A549 (cell line): ENCODE data around the gene CS. TPM values are rescaled to one million over a fixed set of nuclear protein-coding genes. Genes with fewer than 3 reads are reported as not detected.

Experiments used
- ATAC-seq, 2 experiments: fragments of 200-7000 bp in 1 of 2; fragments of >200 bp in 1 of 2; cut with Nextera tagmentation in 1 of 2; cut with Tn5 transposase in 1 of 2; 3 replicates each; pipeline versions ENCODE4 v1.8.0 to v1.9.1; 2018 to 2020; ENCODE audit warnings: mild to moderate bottlenecking in 1 of 2, moderate library complexity in 1 of 2
- CTCF ChIA-PET: fragments of 300-600 bp; sonication (Branson Sonifier 250); formaldehyde crosslinking; extraction: SDS; loops from one replicate; lab custom pipeline; 2021; ENCODE audit warnings: antibody characterized with exemption, inconsistent platforms; lab: Yijun Ruan, JAX
- POLR2A ChIA-PET: fragments of 350-600 bp; formaldehyde crosslinking; extraction: SDS; loops from one replicate; lab custom pipeline; 2021; ENCODE audit warnings: antibody characterized with exemption, inconsistent platforms; lab: Yijun Ruan, JAX
- DNase-seq, 2 experiments: peaks; one replicate each; pipeline versions ENCODE4 v3.0.0 to v3.0.0-alpha.2; 2011 to 2016; ENCODE audit warnings: low read depth in 1 of 2, low spot score in 1 of 2
- FAIRE-seq: peaks from 2 replicates; lab custom pipeline; 2011; peaks lifted over from hg19 to GRCh38; lab: Jason Lieb, UNC
- H3K27ac ChIP-seq, 2 experiments: fragments of >200 bp; sonication (Bioruptor Twin); formaldehyde crosslinking; 3 replicates each; pipeline ENCODE4 v1.5.1; 2016 to 2017
- H3K4me1 ChIP-seq: fragments of >200 bp; sonication (Bioruptor Twin); formaldehyde crosslinking; 3 replicates; pipeline ENCODE4 v1.6.1; 2016
- H3K4me2 ChIP-seq: fragments of >200 bp; sonication (Bioruptor Twin); formaldehyde crosslinking; 3 replicates; pipeline ENCODE4 v1.6.1; 2016
- H3K4me3 ChIP-seq: fragments of >200 bp; sonication (Bioruptor Twin); formaldehyde crosslinking; 3 replicates; pipeline ENCODE4 v1.5.1; 2016
- H3K9me3 ChIP-seq: fragments of >200 bp; sonication (Bioruptor Twin); formaldehyde crosslinking; 3 replicates; pipeline ENCODE4 v1.6.1; 2016
- CBX2 ChIP-seq: fragments of 200-600 bp; sonication (generic); IDR thresholded peaks from 2 replicates; pipeline ENCODE4 v1.6.1; 2016; ENCODE audit warnings: low read depth, mild to moderate bottlenecking, borderline replicate concordance
- CHD2 ChIP-seq: fragments of 150-350 bp; IDR thresholded peaks from 2 replicates; pipeline ENCODE4 v1.6.1; 2014; ENCODE audit warnings: low read length; ENCODE audit not compliant: partially characterized antibody
- EHMT2 ChIP-seq: fragments of 200-600 bp; sonication (generic); IDR thresholded peaks from 2 replicates; pipeline ENCODE4 v1.6.1; 2016; ENCODE audit warnings: antibody characterized with exemption, low read depth, mild to moderate bottlenecking, moderate library complexity
- EP300 ChIP-seq, 2 experiments: fragments of >200 bp; sonication (Bioruptor Twin); formaldehyde crosslinking; IDR thresholded peaks; 2 replicates in 1 of 2; 3 replicates in 1 of 2; pipeline ENCODE4 v1.6.1; 2016 to 2017
- FOSB ChIP-seq: fragments of 250-450 bp; sonication (Bioruptor Pico); IDR thresholded peaks from 2 replicates; pipeline ENCODE4 v1.5.0; 2020; ENCODE audit warnings: mild to moderate bottlenecking, moderate library complexity
- FOSL2 ChIP-seq, 2 experiments: fragments of 450-650 bp in 1 of 2; fragments of >200 bp in 1 of 2; sonication (Bioruptor Twin) in 1 of 2; formaldehyde crosslinking; IDR thresholded peaks; 2 replicates each; pipeline versions ENCODE4 v1.5.0 to v1.6.1; 2016 to 2020; ENCODE audit warnings: mild to moderate bottlenecking in 1 of 2, moderate library complexity in 1 of 2
- GATA3 ChIP-seq: IDR thresholded peaks from 2 replicates; pipeline ENCODE4 v1.6.1; 2012; ENCODE audit warnings: borderline replicate concordance
- HDAC2 ChIP-seq: fragments of 200-600 bp; sonication (generic); IDR thresholded peaks from 2 replicates; pipeline ENCODE4 v1.6.1; 2016
- HOXB13 ChIP-seq: fragments of 250-450 bp; sonication (Bioruptor Pico); IDR thresholded peaks from 2 replicates; pipeline ENCODE4 v1.5.0; 2020; ENCODE audit warnings: low read depth, mild to moderate bottlenecking, moderate library complexity
- KDM1A ChIP-seq: fragments of 200-600 bp; sonication (generic); IDR thresholded peaks from 2 replicates; pipeline ENCODE4 v1.6.1; 2016; ENCODE audit warnings: low read depth, mild to moderate bottlenecking
- KDM5A ChIP-seq: fragments of 200-600 bp; sonication (generic); IDR thresholded peaks from 2 replicates; pipeline ENCODE4 v1.6.1; 2016; ENCODE audit warnings: antibody characterized with exemption, mild to moderate bottlenecking
- MAFK ChIP-seq: fragments of 450-650 bp; IDR thresholded peaks from 2 replicates; pipeline ENCODE4 v1.6.1; 2014; ENCODE audit not compliant: partially characterized antibody
- MAZ ChIP-seq: fragments of 150-350 bp; IDR thresholded peaks from 2 replicates; pipeline ENCODE4 v1.6.1; 2014; ENCODE audit warnings: antibody characterized with exemption, low read depth, low read length, borderline replicate concordance
- NFE2L2 ChIP-seq: fragments of 150-350 bp; conservative IDR thresholded peaks from 2 replicates; pipeline ENCODE4 v1.6.1; 2014; ENCODE audit warnings: low read length
- PHF8 ChIP-seq: fragments of 200-600 bp; sonication (generic); IDR thresholded peaks from 2 replicates; pipeline ENCODE4 v1.6.1; 2016; ENCODE audit warnings: low read depth, mild to moderate bottlenecking, antibody characterized with exemption, moderate library complexity, borderline replicate concordance
- RAD21 ChIP-seq, 2 experiments: fragments of >200 bp in 1 of 2; sonication (Bioruptor Twin) in 1 of 2; formaldehyde crosslinking in 1 of 2; IDR thresholded peaks in 1 of 2; conservative IDR thresholded peaks in 1 of 2; 2 replicates in 1 of 2; 3 replicates in 1 of 2; pipeline ENCODE4 v1.6.1; 2012 to 2018; ENCODE audit warnings: inconsistent platforms in 1 of 2
- RARB ChIP-seq: fragments of 250-450 bp; sonication (Bioruptor Pico); IDR thresholded peaks from 2 replicates; pipeline ENCODE4 v1.8.0; 2021; ENCODE audit warnings: mild to moderate bottlenecking, moderate library complexity
- RCOR1 ChIP-seq: fragments of 150-350 bp; IDR thresholded peaks from 2 replicates; pipeline ENCODE4 v1.6.1; 2014; ENCODE audit warnings: antibody characterized with exemption, low read length, low read depth
- RFX5 ChIP-seq: fragments of 450-650 bp; IDR thresholded peaks from 2 replicates; pipeline ENCODE4 v1.7.1; 2014; ENCODE audit warnings: antibody characterized with exemption, mild to moderate bottlenecking, moderate library complexity
- SMC3 ChIP-seq: fragments of >200 bp; sonication (Bioruptor Twin); formaldehyde crosslinking; IDR thresholded peaks from 3 replicates; pipeline ENCODE4 v1.6.1; 2018; ENCODE audit warnings: inconsistent platforms
- SREBF2 ChIP-seq: fragments of 450-650 bp; IDR thresholded peaks from 2 replicates; pipeline ENCODE4 v1.6.1; 2014; ENCODE audit warnings: mild to moderate bottlenecking, moderate library complexity
- TP53 ChIP-seq: fragments of 250-450 bp; sonication (Bioruptor Pico); IDR thresholded peaks from 2 replicates; pipeline ENCODE4 v1.5.0; 2021; ENCODE audit warnings: mild to moderate bottlenecking, moderate library complexity
- ZC3H11A ChIP-seq: fragments of 450-650 bp; IDR thresholded peaks from 2 replicates; pipeline ENCODE4 v1.6.1; 2014; ENCODE audit warnings: antibody characterized with exemption, mild to moderate bottlenecking
- ZFP36 ChIP-seq: fragments of 450-650 bp; IDR thresholded peaks from 2 replicates; pipeline ENCODE4 v1.6.1; 2014; ENCODE audit warnings: borderline replicate concordance; ENCODE audit not compliant: partially characterized antibody
- ZNF302 ChIP-seq: fragments of 250-450 bp; sonication (Bioruptor Pico); IDR thresholded peaks from 2 replicates; pipeline ENCODE4 v1.9.0; 2021; ENCODE audit warnings: inconsistent platforms, mild to moderate bottlenecking, moderate library complexity
- ZSCAN20 ChIP-seq: fragments of 250-450 bp; sonication (Bioruptor Pico); IDR thresholded peaks from 2 replicates; pipeline ENCODE4 v1.8.0; 2022; ENCODE audit warnings: mild to moderate bottlenecking, moderate library complexity
- WGBS: methylation state at CpG from one replicate; pipeline ENCODE4 v1.1.6; 2017; ENCODE audit errors: missing lambda C conversion rate; 5-methylcytosine and 5-hydroxymethylcytosine counted together
- polyA plus RNA-seq, 4 experiments: library from polyadenylated mRNA; depleted of rRNA in 3 of 4; stranded (reverse); fragments of >200 nt; fragmentation: RNase III in 1 of 4; extraction: RNeasy Plus Mini Kit Qiagen cat#74134 plus additional on column Dnase treatment in 1 of 4; gene quantifications; 2 replicates in 3 of 4; 3 replicates in 1 of 4; pipeline ENCODE4 v1.2.3, GENCODE V29; 2011 to 2017
- TF ChIP-seq, protein P1 (sequence below): fragments of 200-600 bp; sonication (generic); IDR thresholded peaks from 2 replicates; pipeline ENCODE4 v1.6.1; 2016; ENCODE audit warnings: antibody characterized with exemption, mild to moderate bottlenecking, moderate library complexity
- TF ChIP-seq, protein P2 (sequence below): IDR thresholded peaks from 2 replicates; pipeline ENCODE4 v1.6.1; 2012
- TF ChIP-seq, protein P3 (sequence below): fragments of >200 bp; sonication (Bioruptor Twin); formaldehyde crosslinking; IDR thresholded peaks from 2 replicates; pipeline ENCODE4 v1.6.1; 2016
- TF ChIP-seq, protein P4 (sequence below): fragments of 250-450 bp; sonication (Bioruptor Pico); IDR thresholded peaks from 2 replicates; pipeline ENCODE4 v1.5.0; 2021; ENCODE audit warnings: mild to moderate bottlenecking, moderate library complexity, borderline replicate concordance
- TF ChIP-seq, protein P5 (sequence below): fragments of >200 bp; sonication (Bioruptor Twin); formaldehyde crosslinking; IDR thresholded peaks from 3 replicates; pipeline ENCODE4 v1.6.1; 2016
- TF ChIP-seq, protein P6 (sequence below): fragments of 450-650 bp; IDR thresholded peaks from 2 replicates; pipeline ENCODE4 v1.6.1; 2014; ENCODE audit warnings: antibody characterized with exemption

Gene CS
- polyA plus RNA-seq, 2 of the 4 experiments (the other 2 are of a cell fraction), result 146 to 223 TPM

DNA sequence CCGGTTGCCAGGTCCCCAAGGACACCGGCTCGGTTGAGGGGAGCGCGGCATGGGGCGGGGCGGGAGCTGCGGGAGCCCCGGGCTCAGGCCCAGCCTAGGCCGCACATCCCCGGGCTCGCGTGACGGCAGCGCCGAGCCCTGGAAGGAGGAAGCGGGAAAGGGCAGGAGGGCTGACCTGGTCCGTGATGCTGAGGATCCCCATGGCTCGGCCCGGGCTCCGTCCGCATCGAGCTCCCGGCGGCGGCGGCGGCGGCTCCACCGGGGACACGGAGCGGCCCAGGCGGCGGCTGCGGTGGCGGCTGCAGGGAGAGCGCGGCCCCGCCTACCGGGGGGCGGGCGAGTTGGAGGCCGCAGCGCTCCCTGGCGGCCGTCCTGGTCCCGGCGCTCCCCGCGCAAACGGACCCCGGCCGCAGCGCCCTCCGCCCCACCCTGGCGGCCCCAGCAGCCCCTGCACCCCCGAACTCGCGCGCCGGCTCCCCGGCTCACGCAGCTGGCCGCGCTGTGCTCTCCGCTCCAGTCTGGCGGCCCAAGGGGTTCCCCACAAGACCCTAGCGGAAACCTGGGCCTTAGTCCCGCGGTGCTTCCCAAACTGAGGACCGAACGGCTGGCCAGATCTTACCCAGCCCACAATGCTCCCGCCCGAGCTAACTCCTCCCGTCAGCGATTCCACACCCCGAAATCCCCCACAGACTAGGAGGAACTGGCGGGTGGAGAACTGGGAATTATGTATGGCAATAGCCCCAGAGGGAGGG is 41.9 kb downstream of the CS start, which contains the start of gene ANKRD52:
Gene ANKRD52 (minus strand): TSS at position 317 of the 752 bp plus-strand sequence. CDS start 115 bp downstream, at position 202.
- Histone ChIP-seq H3K27ac (peak within 1 kb of the TSS; percentile 92 to 97), H3K9me3 (no peaks in the 10 kb centered on the region), H3K4me1 (peaks cover 47% of the 10 kb centered on the region), H3K4me2 (peak within 1 kb of the TSS; percentile 79), H3K4me3 (peak within 1 kb of the TSS; percentile 94)
- FAIRE-seq (no peak), ATAC-seq (peak; percentile 86 to 89), DNase-seq (peak; percentile 80 to 88)
- ChIA-PET CTCF (interaction anchor here (0.5 to 14.6 kb wide), 43 partner anchors 11 to 1018 kb away, joined by 3 to 146 read pairs (median 5); partner anchors contain the start of genes CNPY2, COQ10A, RNF41 and SMARCC2), POLR2A (interaction anchor here (0.5 to 2.7 kb wide), 6 partner anchors 9 to 206 kb away, joined by 3 to 21 read pairs (median 4); partner anchors contain the start of genes COQ10A, CS, RNF41 and SMARCC2)
- under 1% methylated on average over 23 of the region's 78 CpGs for WGBS
- TF ChIP-seq GATA3 (no peak), RAD21 (conservative IDR thresholded peaks at IDR 0.05 in 1 of 2, IDR thresholded peaks at IDR 0.05 in 1 of 2) (0 out of 5 replicates have a peak, but pooled peaks of 1 of the 2 experiments have one; percentile 39), HDAC2 (no peak), MAFK (no peak), CHD2 (no peak), MAZ (no peak; the same call in 1 of the 2 replicates), FOSB (no peak), FOSL2 (IDR thresholded peaks at IDR 0.05) (no peak), FOSL2 (CRISPR knock-in tag; IDR thresholded peaks at IDR 0.05) (no peak), CBX2 (no peak), EHMT2 (no peak), TP53 (no peak), ZNF302 (CRISPR knock-in tag) (no peak), RFX5 (peak; percentile 30; the same call in 1 of the 2 replicates), PHF8 (peak; percentile 97), ZC3H11A (no peak), RARB (CRISPR knock-in tag) (no peak), HOXB13 (CRISPR knock-in tag) (no peak), KDM1A (no peak), ZSCAN20 (CRISPR knock-in tag) (no peak), SREBF2 (no peak), RCOR1 (no peak), SMC3 (peak; percentile 72), ZFP36 (no peak), KDM5A (peak; percentile 46; the same call in 1 of the 2 replicates), NFE2L2 (no peak), EP300 (IDR thresholded peaks at IDR 0.05) (no peak)
- TF ChIP-seq, protein P1, sequence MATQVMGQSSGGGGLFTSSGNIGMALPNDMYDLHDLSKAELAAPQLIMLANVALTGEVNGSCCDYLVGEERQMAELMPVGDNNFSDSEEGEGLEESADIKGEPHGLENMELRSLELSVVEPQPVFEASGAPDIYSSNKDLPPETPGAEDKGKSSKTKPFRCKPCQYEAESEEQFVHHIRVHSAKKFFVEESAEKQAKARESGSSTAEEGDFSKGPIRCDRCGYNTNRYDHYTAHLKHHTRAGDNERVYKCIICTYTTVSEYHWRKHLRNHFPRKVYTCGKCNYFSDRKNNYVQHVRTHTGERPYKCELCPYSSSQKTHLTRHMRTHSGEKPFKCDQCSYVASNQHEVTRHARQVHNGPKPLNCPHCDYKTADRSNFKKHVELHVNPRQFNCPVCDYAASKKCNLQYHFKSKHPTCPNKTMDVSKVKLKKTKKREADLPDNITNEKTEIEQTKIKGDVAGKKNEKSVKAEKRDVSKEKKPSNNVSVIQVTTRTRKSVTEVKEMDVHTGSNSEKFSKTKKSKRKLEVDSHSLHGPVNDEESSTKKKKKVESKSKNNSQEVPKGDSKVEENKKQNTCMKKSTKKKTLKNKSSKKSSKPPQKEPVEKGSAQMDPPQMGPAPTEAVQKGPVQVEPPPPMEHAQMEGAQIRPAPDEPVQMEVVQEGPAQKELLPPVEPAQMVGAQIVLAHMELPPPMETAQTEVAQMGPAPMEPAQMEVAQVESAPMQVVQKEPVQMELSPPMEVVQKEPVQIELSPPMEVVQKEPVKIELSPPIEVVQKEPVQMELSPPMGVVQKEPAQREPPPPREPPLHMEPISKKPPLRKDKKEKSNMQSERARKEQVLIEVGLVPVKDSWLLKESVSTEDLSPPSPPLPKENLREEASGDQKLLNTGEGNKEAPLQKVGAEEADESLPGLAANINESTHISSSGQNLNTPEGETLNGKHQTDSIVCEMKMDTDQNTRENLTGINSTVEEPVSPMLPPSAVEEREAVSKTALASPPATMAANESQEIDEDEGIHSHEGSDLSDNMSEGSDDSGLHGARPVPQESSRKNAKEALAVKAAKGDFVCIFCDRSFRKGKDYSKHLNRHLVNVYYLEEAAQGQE, result no peak
- TF ChIP-seq, protein P2, sequence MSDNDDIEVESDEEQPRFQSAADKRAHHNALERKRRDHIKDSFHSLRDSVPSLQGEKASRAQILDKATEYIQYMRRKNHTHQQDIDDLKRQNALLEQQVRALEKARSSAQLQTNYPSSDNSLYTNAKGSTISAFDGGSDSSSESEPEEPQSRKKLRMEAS, result peak; percentile 52; the same call in 1 of the 2 replicates
- TF ChIP-seq, protein P3, sequence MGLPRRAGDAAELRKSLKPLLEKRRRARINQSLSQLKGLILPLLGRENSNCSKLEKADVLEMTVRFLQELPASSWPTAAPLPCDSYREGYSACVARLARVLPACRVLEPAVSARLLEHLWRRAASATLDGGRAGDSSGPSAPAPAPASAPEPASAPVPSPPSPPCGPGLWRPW, result no peak
- TF ChIP-seq, protein P4, sequence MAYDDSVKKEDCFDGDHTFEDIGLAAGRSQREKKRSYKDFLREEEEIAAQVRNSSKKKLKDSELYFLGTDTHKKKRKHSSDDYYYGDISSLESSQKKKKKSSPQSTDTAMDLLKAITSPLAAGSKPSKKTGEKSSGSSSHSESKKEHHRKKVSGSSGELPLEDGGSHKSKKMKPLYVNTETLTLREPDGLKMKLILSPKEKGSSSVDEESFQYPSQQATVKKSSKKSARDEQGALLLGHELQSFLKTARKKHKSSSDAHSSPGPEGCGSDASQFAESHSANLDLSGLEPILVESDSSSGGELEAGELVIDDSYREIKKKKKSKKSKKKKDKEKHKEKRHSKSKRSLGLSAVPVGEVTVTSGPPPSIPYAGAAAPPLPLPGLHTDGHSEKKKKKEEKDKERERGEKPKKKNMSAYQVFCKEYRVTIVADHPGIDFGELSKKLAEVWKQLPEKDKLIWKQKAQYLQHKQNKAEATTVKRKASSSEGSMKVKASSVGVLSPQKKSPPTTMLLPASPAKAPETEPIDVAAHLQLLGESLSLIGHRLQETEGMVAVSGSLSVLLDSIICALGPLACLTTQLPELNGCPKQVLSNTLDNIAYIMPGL (CRISPR knock-in tag), result peak; percentile 99
- TF ChIP-seq, protein P5, sequence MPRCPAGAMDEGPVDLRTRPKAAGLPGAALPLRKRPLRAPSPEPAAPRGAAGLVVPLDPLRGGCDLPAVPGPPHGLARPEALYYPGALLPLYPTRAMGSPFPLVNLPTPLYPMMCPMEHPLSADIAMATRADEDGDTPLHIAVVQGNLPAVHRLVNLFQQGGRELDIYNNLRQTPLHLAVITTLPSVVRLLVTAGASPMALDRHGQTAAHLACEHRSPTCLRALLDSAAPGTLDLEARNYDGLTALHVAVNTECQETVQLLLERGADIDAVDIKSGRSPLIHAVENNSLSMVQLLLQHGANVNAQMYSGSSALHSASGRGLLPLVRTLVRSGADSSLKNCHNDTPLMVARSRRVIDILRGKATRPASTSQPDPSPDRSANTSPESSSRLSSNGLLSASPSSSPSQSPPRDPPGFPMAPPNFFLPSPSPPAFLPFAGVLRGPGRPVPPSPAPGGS, result peak; percentile 87
- TF ChIP-seq, protein P6, sequence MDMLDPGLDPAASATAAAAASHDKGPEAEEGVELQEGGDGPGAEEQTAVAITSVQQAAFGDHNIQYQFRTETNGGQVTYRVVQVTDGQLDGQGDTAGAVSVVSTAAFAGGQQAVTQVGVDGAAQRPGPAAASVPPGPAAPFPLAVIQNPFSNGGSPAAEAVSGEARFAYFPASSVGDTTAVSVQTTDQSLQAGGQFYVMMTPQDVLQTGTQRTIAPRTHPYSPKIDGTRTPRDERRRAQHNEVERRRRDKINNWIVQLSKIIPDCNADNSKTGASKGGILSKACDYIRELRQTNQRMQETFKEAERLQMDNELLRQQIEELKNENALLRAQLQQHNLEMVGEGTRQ, result no peak
